Panc1 (cell line): Measurements from ENCODE around the gene CASR. TPM values are rescaled to one million over a fixed set of nuclear protein-coding genes. Genes with fewer than 3 reads are reported as not detected.

Experiments used
- ATAC-seq: fragments of 200-7000 bp; cut with Tn5 transposase; 2 replicates; pipeline ENCODE4 v1.9.1; 2020; ENCODE audit warnings: mild to moderate bottlenecking, moderate library complexity
- BruUV-seq: library from RNA; stranded (reverse); fragments of 400-500 nt; replicated peaks from 2 replicates; lab custom pipeline; 2021; lab: Mats Ljungman, UMichigan
- CTCF ChIA-PET: fragments of 300-600 bp; sonication (Branson Sonifier 250); formaldehyde crosslinking; loops from one replicate; lab custom pipeline; 2022; ENCODE audit warnings: antibody characterized with exemption; lab: Charles Lee
- POLR2A ChIA-PET: fragments of 300-600 bp; sonication (Branson Sonifier 250); formaldehyde crosslinking; loops from one replicate; lab custom pipeline; 2022; ENCODE audit warnings: antibody characterized with exemption; lab: Charles Lee
- DNase-seq: peaks from one replicate; pipeline ENCODE4 v3.0.0-alpha.2; 2010; ENCODE audit warnings: low read depth, low spot score
- H3K27ac ChIP-seq: 2 replicates; pipeline ENCODE4 v1.5.1; 2011; ENCODE audit warnings: mild to moderate bottlenecking, low read length, inconsistent platforms
- H3K27me3 ChIP-seq: fragments of 200-500 bp; sonication (Bioruptor generic); 2 replicates; pipeline ENCODE4 v1.6.0; 2014; ENCODE audit warnings: low read length, inconsistent platforms; ENCODE audit not compliant: control insufficient read depth, insufficient read depth
- H3K36me3 ChIP-seq: fragments of 200-500 bp; sonication (Bioruptor generic); 2 replicates; pipeline ENCODE4 v1.5.1; 2014; ENCODE audit warnings: inconsistent platforms, mild to moderate bottlenecking, low read length, moderate library complexity; ENCODE audit not compliant: control insufficient read depth, insufficient read depth
- H3K4me1 ChIP-seq: 2 replicates; pipeline ENCODE4 v1.5.1; 2011; ENCODE audit warnings: inconsistent platforms, mild to moderate bottlenecking, low read length, moderate library complexity; ENCODE audit not compliant: control insufficient read depth, insufficient read depth
- H3K4me3 ChIP-seq, 2 experiments: 2 replicates each; pipeline ENCODE4 v1.5.1; 2011 to 2012; ENCODE audit warnings: low read depth in 2 of 2, low read length in 2 of 2, mild to moderate bottlenecking in 2 of 2, inconsistent platforms in 1 of 2, moderate library complexity in 1 of 2
- H3K9me3 ChIP-seq: fragments of 200-500 bp; sonication (Bioruptor generic); 2 replicates; pipeline ENCODE4 v1.5.1; 2014; ENCODE audit warnings: low read depth, mild to moderate bottlenecking, inconsistent platforms, low read length, moderate library complexity; ENCODE audit not compliant: control insufficient read depth, insufficient read depth
- POLR2AphosphoS5 ChIP-seq: IDR thresholded peaks from 2 replicates; pipeline ENCODE4 v1.6.1; 2012; ENCODE audit warnings: mild to moderate bottlenecking, low read depth, low read length, moderate library complexity
- SIN3A ChIP-seq: IDR thresholded peaks from 2 replicates; pipeline ENCODE4 v1.6.1; 2012; ENCODE audit warnings: low read depth, mild to moderate bottlenecking, low read length, moderate library complexity, borderline replicate concordance; ENCODE audit not compliant: insufficient read depth
- in situ Hi-C: cut with HindIII; loops from 2 replicates; pipeline ENCODE4 v1.10.0; 2016; ENCODE audit warnings: low sequenced_read_pairs, low pct_unique_long_range_greater_than_20kb
- intact Hi-C: fragments of 100-400 bp; cut with micrococcal nuclease; formaldehyde crosslinking; loops from one replicate; pipeline ENCODE4 v1.10.0; 2022; ENCODE audit not compliant: unreplicated experiment
- total RNA-seq: library from RNA; stranded (reverse); gene quantifications from one replicate; pipeline ENCODE4 v1.2.1, GENCODE V29; 2021; ENCODE audit not compliant: unreplicated experiment
- TF ChIP-seq, protein P1 (sequence below): fragments of 450-650 bp; IDR thresholded peaks from 2 replicates; pipeline ENCODE4 v1.5.1; 2017; ENCODE audit warnings: mild to moderate bottlenecking
- TF ChIP-seq, protein P2 (sequence below), 2 experiments: IDR thresholded peaks; 2 replicates each; pipeline ENCODE4 v1.6.1; 2011 to 2012; ENCODE audit warnings: low read depth in 2 of 2, control low read depth in 1 of 2, low read length in 1 of 2, mild to moderate bottlenecking in 1 of 2, moderate library complexity in 1 of 2; ENCODE audit not compliant: insufficient read depth in 1 of 2

Gene CASR
- total RNA-seq, 1 experiment from 2014 or later: not detected

- Histone ChIP-seq H3K27ac (no peak overlapping the region), H3K4me1 (no peaks in the 10 kb centered on the region), H3K36me3 (no peaks in the 10 kb centered on the region), H3K9me3 (no peaks in the 10 kb centered on the region), H3K4me3 (no peak overlapping the region), H3K27me3 (no peaks in the 10 kb centered on the region)
- BruUV-seq: no TSS peak
- ChIA-PET POLR2A (interaction anchor here (0.7 kb wide), 1 partner anchor 21 kb away, joined by 4 read pairs; no protein-coding TSS in a partner anchor), CTCF (interaction anchor here (0.7 to 0.8 kb wide), 3 partner anchors 14 to 767 kb away, joined by 3 to 4 read pairs (median 3); no protein-coding TSS in a partner anchor)
- ATAC-seq: peak; percentile 71; the same call in 1 of the 2 replicates
- TF ChIP-seq, protein P1, sequence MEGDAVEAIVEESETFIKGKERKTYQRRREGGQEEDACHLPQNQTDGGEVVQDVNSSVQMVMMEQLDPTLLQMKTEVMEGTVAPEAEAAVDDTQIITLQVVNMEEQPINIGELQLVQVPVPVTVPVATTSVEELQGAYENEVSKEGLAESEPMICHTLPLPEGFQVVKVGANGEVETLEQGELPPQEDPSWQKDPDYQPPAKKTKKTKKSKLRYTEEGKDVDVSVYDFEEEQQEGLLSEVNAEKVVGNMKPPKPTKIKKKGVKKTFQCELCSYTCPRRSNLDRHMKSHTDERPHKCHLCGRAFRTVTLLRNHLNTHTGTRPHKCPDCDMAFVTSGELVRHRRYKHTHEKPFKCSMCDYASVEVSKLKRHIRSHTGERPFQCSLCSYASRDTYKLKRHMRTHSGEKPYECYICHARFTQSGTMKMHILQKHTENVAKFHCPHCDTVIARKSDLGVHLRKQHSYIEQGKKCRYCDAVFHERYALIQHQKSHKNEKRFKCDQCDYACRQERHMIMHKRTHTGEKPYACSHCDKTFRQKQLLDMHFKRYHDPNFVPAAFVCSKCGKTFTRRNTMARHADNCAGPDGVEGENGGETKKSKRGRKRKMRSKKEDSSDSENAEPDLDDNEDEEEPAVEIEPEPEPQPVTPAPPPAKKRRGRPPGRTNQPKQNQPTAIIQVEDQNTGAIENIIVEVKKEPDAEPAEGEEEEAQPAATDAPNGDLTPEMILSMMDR: peak; percentile 84
- TF ChIP-seq SIN3A (no peak), POLR2AphosphoS5 (no peak)
- peak; percentile 5 for DNase-seq
- intact Hi-C loops (loop anchor here (2.0 to 10.0 kb wide), 2 partner anchors 199 to 755 kb away; partner anchors contain the start of gene POLQ), in situ Hi-C loops (no loop called here)
These were observed 116.5 kb downstream of the CASR start for GRCh38 chr3:122299872-122300460.

DNA sequence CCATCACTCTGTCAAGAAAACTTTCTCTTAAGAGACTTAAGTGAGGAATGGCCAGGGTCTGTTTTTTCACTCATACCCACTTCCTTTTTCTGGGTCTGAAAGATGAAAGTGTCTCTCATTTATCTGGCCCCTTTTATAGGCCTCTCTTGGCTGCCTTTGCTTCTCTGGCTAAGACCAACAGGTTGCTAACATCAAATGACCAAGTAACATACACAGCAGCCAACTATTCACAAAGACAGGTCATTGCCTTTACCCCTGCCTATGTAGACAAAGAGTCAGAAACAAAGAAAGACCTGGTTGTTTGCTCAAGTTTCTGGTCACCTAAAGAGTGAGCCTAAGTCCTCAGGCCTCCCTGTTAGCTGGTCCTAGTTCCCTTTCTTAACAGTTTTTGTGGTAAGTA, 117.6 kb downstream of the CASR start:
- TF ChIP-seq, protein P1: no peak
- no peak for TF ChIP-seq SIN3A
- no peak for TF ChIP-seq POLR2AphosphoS5
- no peak for ATAC-seq
- ChIA-PET POLR2A (no interaction called here), CTCF (no interaction called here)
- H3K27me3 ChIP-seq: no peaks in the 10 kb centered on the region
- BruUV-seq: no TSS peak
- H3K36me3 ChIP-seq: no peaks in the 10 kb centered on the region
- H3K4me1 ChIP-seq: peaks cover 3% of the 10 kb centered on the region; the same call in 1 of the 2 replicates
- no peaks in the 10 kb centered on the region for H3K9me3 ChIP-seq
- no peak overlapping the region for H3K4me3 ChIP-seq
- in situ Hi-C loops: no loop called here
- intact Hi-C loops: loop anchor here (2.0 kb wide), 1 partner anchor 200 kb away; no protein-coding TSS in a partner anchor
- H3K27ac ChIP-seq: no peak overlapping the region
- DNase-seq: no peak

DNA sequence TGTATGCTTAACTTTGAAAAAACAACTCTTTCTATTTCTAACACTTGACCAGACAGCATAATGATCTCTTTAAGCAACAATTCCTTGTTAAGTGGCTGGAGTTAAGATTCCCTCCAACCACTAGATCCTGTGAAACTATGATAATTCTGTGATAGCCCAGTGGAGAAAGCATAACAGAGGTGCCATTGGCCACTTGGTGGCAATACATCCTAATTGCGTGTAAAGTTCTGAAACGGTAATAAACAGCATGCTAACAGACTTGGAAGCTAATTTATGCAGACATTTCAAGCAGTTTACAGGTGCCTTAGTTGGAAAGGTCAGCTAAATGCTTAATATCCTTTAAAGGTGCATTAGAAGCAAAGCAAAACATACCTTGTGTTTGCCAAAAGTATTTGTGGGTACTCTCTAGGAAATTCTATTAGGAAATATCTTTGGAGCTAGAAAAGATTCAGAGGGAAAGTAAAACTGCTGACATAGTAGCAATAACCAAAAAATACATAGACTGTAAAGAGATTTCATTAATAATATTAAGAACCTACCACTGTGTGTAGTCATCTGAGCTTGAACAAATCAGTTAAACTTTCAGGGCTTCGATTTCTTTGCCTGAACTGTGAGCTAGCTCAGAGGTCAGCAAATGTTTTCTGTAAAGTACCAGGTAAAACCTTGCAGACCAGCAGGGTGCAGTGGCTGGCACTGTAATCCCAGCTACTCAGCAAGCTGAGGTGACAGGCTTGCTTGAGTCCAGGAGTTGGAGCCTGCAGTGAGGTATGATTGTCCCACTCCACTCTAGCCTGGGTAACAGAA, 122.6 kb downstream of the CASR start:
- Histone ChIP-seq H3K4me1 (peaks cover 3% of the 10 kb centered on the region; the same call in 1 of the 2 replicates), H3K9me3 (no peaks in the 10 kb centered on the region), H3K27ac (no peak overlapping the region), H3K27me3 (no peaks in the 10 kb centered on the region; the same call in 1 of the 2 replicates), H3K36me3 (no peaks in the 10 kb centered on the region), H3K4me3 (no peak overlapping the region; a peak in 1 of 4 replicates)
- intact Hi-C loops: loop anchor here (2.0 kb wide), 1 partner anchor 51 kb away; no protein-coding TSS in a partner anchor
- TF ChIP-seq, protein P1: peak; percentile 61
- TF ChIP-seq, protein P2, sequence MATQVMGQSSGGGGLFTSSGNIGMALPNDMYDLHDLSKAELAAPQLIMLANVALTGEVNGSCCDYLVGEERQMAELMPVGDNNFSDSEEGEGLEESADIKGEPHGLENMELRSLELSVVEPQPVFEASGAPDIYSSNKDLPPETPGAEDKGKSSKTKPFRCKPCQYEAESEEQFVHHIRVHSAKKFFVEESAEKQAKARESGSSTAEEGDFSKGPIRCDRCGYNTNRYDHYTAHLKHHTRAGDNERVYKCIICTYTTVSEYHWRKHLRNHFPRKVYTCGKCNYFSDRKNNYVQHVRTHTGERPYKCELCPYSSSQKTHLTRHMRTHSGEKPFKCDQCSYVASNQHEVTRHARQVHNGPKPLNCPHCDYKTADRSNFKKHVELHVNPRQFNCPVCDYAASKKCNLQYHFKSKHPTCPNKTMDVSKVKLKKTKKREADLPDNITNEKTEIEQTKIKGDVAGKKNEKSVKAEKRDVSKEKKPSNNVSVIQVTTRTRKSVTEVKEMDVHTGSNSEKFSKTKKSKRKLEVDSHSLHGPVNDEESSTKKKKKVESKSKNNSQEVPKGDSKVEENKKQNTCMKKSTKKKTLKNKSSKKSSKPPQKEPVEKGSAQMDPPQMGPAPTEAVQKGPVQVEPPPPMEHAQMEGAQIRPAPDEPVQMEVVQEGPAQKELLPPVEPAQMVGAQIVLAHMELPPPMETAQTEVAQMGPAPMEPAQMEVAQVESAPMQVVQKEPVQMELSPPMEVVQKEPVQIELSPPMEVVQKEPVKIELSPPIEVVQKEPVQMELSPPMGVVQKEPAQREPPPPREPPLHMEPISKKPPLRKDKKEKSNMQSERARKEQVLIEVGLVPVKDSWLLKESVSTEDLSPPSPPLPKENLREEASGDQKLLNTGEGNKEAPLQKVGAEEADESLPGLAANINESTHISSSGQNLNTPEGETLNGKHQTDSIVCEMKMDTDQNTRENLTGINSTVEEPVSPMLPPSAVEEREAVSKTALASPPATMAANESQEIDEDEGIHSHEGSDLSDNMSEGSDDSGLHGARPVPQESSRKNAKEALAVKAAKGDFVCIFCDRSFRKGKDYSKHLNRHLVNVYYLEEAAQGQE (IDR thresholded peaks at IDR 0.05; ENCODE audit: insufficient read depth in 1 of 2, low read depth in 2 of 2, low read length in 1 of 2): no peak
- in situ Hi-C loops: no loop called here
- no TSS peak for BruUV-seq
- DNase-seq: peak; percentile 15
- ATAC-seq: peak; percentile 95
- ChIA-PET CTCF (interaction anchor here (0.6 to 1.5 kb wide), 6 partner anchors 17 to 204 kb away, joined by 3 to 10 read pairs (median 4); partner anchors contain the start of gene FAM162A), POLR2A (no interaction called here)
